Measurements from ENCODE around the gene MAPK11.
"Not testable (repeated sequence)": the region's sequence is repeated elsewhere in the genome, so short reads cannot be mapped to it uniquely, and the experiment has no call there.

Gene MAPK11

GRCh38 chr22:50277761-50278160, 7.6 kb upstream of the MAPK11 start:
- no peak for DNase-seq (ENCODE audit: low read depth, low spot score)

GRCh38 chr22:50276143-50276542, 6.0 kb upstream of the MAPK11 start:
- DNase-seq (ENCODE audit: low read depth, low spot score), result no peak

- DNase-seq (ENCODE audit: low read depth, low spot score), result no peak
These were observed 5.2 kb upstream of the MAPK11 start for GRCh38 chr22:50275181-50276055.

- DNase-seq (ENCODE audit: low read depth, low spot score), result no peak
These were observed 4.6 kb upstream of the MAPK11 start for GRCh38 chr22:50274771-50275170.

- DNase-seq (ENCODE audit: low read depth, low spot score), result no peak
These were observed 4.1 kb upstream of the MAPK11 start for GRCh38 chr22:50274311-50274710.

- not testable (repeated sequence) for DNase-seq (ENCODE audit: low read depth, low spot score)
These were observed 3.6 kb upstream of the MAPK11 start for GRCh38 chr22:50273781-50274180.

- DNase-seq (ENCODE audit: low read depth, low spot score), result not testable (repeated sequence)
These were observed 3.2 kb upstream of the MAPK11 start for GRCh38 chr22:50273352-50273751.

- no peak for DNase-seq (ENCODE audit: low read depth, low spot score)
These were observed 2.0 kb upstream of the MAPK11 start for GRCh38 chr22:50272044-50272802.

GRCh38 chr22:50271519-50271970, 1.4 kb upstream of the MAPK11 start:
- DNase-seq (ENCODE audit: low read depth, low spot score), result no peak

- no peak for DNase-seq (ENCODE audit: low read depth, low spot score)
These were observed 650 bp upstream of the MAPK11 start for GRCh38 chr22:50270666-50271394.

GRCh38 chr22:50269573-50269969, 609 bp downstream of the MAPK11 start:
- no peak for DNase-seq (ENCODE audit: low read depth, low spot score)

GRCh38 chr22:50268655-50269113, 1.5 kb downstream of the MAPK11 start:
- DNase-seq (ENCODE audit: low read depth, low spot score), result no peak

- no peak for DNase-seq (ENCODE audit: low read depth, low spot score)
These were observed 2.4 kb downstream of the MAPK11 start for GRCh38 chr22:50267591-50268390.

- no peak for DNase-seq (ENCODE audit: low read depth, low spot score)
These were observed 3.2 kb downstream of the MAPK11 start for GRCh38 chr22:50266994-50267393.

GRCh38 chr22:50264946-50265669, 5.1 kb downstream of the MAPK11 start:
- no peak for DNase-seq (ENCODE audit: low read depth, low spot score)

GRCh38 chr22:50264104-50264745, 6.0 kb downstream of the MAPK11 start:
- DNase-seq (ENCODE audit: low read depth, low spot score), result no peak

GRCh38 chr22:50262973-50263617, 7.1 kb downstream of the MAPK11 start:
- DNase-seq (ENCODE audit: low read depth, low spot score), result no peak

- no peak for DNase-seq (ENCODE audit: low read depth, low spot score)
These were observed 7.7 kb downstream of the MAPK11 start for GRCh38 chr22:50262460-50262911.
